GM10266 (cell line): ENCODE data around the gene ALKBH3.

Experiments used
- DNase-seq: peaks from one replicate; pipeline ENCODE4 v3.0.0; 2012; ENCODE audit errors: extremely low spot score
- TF ChIP-seq, protein P1 (sequence below): IDR thresholded peaks from 2 replicates; pipeline ENCODE4 v1.5.1; 2012; ENCODE audit warnings: mild to moderate bottlenecking, low read depth; ENCODE audit not compliant: control insufficient read depth, insufficient read depth; ENCODE audit errors: missing control alignments

ALKBH3 gene

DNA sequence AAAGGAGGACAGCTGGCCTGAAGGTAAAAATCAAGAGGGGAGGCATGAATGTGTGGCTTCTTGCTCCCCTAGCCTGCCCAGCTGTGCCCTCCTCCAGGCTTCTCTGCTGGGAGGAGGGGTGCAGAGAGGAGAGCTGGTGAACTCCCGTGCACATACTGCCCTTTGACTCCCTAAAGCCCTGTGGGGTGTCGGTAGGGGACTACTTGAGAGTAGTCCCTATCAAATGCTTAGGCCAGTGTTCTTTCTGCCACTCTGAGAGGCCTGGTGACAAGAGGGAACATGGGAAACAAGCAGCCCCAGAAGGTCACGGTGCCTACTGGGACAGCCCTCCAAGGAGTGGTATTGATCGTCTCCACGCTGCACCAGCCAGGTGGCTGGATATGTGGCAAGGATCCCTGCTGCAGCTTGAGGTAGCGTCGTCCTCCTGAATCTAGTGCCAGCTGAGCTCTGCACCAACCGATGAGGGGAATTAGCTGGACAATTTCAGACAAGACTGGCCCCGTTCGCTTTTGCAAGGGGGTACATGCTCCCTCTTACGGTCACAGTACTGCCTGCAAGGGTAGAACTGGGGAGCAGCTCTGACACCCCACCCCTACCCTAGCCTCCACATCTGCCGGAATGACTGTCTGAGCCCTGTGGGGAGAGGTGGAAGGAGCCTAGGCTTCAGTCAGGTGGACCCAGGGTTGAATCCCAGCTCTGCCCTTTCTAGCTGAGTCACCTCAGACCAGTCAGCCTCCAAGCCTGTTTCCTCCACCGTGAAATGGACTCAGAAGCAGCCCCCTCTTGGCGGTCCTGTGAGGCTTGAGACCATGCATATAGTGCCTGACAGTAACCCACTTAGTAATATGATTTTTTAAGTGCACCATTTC, 44.7 kb downstream of the ALKBH3 start:
- TF ChIP-seq, protein P1, sequence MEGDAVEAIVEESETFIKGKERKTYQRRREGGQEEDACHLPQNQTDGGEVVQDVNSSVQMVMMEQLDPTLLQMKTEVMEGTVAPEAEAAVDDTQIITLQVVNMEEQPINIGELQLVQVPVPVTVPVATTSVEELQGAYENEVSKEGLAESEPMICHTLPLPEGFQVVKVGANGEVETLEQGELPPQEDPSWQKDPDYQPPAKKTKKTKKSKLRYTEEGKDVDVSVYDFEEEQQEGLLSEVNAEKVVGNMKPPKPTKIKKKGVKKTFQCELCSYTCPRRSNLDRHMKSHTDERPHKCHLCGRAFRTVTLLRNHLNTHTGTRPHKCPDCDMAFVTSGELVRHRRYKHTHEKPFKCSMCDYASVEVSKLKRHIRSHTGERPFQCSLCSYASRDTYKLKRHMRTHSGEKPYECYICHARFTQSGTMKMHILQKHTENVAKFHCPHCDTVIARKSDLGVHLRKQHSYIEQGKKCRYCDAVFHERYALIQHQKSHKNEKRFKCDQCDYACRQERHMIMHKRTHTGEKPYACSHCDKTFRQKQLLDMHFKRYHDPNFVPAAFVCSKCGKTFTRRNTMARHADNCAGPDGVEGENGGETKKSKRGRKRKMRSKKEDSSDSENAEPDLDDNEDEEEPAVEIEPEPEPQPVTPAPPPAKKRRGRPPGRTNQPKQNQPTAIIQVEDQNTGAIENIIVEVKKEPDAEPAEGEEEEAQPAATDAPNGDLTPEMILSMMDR, result no peak
- no peak for DNase-seq

DNA sequence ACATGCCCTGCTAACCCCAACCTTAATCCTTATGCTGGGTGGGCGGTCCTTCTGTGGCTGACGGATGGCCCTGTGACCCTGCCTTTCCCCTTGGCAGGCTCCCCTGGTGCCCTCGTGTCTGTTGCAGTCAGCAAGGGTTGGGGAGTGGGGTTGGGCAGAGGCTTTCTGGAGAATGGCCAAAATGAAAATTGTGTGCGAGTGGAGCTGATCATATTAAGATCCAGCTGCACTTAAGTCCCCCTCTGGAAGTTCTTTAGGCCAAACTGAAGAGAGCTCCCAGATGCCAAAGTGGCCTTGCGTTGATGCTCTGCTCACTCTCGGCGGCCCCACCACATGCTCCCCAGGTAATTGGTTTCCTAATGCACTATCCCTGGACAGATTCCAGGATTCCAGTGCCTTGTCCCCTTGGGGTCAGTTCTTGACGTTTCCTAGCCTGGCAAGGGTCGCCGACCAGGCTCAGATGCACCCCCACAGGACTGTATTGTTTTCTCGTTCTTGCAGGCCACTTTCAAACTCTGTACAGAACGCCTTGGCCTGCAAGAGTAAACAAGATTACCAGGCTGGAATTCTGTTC, 45.4 kb downstream of the ALKBH3 start:
- no peak for DNase-seq
- TF ChIP-seq, protein P1, result no peak

DNA sequence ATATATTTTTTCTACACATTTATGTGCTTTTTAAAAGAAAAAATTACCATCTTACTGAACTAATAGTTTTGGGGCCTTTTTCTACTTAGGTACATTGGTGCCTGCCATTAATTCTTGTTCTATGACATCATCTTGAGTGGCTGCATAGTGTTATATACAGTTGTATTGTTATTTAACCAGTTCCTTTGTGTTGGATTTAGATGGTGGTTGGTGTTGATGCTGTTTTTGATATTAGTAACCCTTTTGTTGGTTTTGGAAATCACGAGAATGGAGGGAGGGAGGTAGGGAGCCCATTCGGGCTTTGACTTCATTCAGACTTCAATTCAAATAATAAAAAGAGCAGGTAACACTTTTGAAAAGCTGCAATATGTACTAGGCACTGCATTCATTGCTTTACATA, 46.4 kb downstream of the ALKBH3 start:
- TF ChIP-seq, protein P1, result no peak
- DNase-seq, result no peak

DNA sequence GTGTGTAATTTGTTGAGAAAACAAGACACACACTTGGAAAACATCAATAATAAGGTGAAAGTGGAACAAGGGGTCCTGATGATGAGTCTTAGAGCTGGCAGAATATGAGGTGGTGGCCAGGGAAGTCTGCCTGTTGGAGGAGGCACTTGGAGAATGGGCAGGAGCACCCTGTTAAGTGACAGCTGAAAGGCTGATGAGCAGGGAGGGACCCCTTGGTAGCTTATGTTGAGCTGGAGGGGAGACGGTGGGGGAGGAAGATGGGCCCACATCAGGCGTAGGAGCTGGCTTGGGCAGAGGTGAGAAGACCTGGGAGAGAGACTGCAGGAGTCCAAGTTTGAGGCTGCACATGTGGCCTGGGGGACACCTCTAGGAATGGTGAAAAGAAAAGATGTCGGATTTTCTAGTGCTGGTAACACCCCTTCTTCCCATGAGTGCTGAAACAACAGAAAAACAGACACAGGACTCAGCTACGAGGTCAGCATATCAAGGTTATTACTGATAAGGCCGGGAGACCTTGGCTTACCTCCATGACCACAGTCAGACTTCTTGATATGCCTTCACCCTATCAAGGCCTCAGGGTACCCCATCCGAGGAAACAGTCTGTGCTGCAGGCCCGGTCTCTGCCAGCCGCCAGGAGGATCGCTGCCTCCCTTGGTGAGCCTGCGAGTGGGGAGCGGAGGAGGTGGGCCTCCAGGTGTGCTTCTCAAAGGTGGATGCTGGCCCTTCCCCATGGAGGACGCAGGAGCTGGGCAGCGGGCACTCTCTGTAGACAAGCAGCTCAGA, 47.5 kb downstream of the ALKBH3 start:
- TF ChIP-seq, protein P1, result no peak

DNA sequence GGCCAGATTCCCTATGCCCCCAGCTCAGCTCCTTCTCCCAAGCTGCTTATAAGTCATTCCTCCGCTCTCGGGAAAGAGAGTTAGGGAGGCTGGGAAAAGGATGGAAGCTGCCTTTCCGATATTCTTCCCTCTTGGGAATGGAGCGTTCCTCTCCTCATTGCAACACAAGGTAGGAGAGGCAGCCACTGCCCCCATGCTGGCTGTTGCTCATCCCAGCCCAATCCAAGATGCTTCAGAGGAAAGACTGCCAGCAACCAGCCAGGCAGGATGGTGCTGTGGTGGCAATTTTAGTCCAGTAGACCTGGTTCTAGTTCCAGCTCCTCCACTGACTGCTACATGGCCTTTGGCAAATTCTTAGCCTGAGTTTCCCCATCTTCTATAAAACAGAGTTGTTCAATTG, 48.1 kb downstream of the ALKBH3 start:
- TF ChIP-seq, protein P1, result no peak
- DNase-seq, result no peak

More for the DNA sequence above, 47.5 kb downstream of the ALKBH3 start:
- DNase-seq, result peak; percentile 6

DNA sequence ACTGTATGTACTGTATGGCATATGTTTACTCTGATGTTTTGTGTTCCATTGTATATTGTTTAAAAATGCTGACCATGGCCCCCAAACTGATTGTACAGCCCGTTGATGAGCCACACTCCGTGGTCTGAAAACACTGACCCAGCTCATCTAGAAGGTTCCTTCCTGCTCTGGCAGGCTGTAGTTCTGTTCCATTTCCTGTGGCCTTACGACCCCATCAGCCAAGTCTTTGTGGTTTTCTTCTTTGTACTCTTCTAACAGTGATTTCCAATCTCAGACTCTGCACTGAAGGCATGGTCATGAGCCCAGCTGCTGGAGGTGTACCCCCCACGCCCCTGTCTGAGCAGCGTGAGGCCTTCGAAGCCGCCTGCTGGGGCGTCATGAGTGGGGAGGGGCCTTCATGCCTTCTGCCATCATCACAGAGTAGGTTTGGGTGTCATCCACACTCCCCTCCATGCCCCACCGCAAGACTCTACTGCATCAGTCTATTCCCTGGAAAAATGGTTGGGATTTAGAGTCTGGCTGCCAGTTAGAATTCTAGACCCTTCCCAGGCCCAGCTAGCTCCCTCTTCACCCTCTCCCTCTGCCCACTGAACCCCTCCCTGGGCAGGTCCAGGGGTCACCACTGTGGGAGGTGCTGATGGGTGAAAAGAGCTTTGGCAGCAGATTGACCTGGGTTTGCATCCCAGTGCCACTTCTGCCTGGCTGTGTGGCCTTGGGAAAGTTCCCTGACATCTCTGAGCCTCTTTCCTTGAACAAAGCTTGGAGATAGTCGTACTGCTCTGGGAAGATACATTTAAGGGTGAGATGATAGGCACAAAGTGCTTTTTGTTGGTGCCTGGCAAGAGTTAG, 50.5 kb downstream of the ALKBH3 start:
- DNase-seq, result peak; percentile 5
- TF ChIP-seq, protein P1, result no peak
